ENCODE measurements around the gene NFASC.
A peak's percentile ranks its signal among the peaks of the same experiment; 100 is the strongest.

The NFASC gene

GRCh38 chr1:204891860-204892259, 21.2 kb downstream of the NFASC start:
- DNase-seq = no peak

GRCh38 chr1:204894031-204894430, 23.4 kb downstream of the NFASC start:
- DNase-seq = no peak

GRCh38 chr1:204894606-204895005, 23.9 kb downstream of the NFASC start:
- DNase-seq = no peak

GRCh38 chr1:204896023-204896422, 25.4 kb downstream of the NFASC start:
- DNase-seq = no peak

GRCh38 chr1:204896787-204897469, 26.3 kb downstream of the NFASC start:
- no peak for DNase-seq

- DNase-seq = no peak
These were observed 30.1 kb downstream of the NFASC start for GRCh38 chr1:204900721-204901120.

GRCh38 chr1:204902671-204903070, 32.0 kb downstream of the NFASC start:
- no peak for DNase-seq

- no peak for DNase-seq
These were observed 33.7 kb downstream of the NFASC start for GRCh38 chr1:204904228-204904810.

- DNase-seq = no peak
These were observed 38.4 kb downstream of the NFASC start for GRCh38 chr1:204909109-204909508.

GRCh38 chr1:204915861-204916495, 45.3 kb downstream of the NFASC start:
- DNase-seq = no peak

- DNase-seq = no peak
These were observed 47.1 kb downstream of the NFASC start for GRCh38 chr1:204917802-204918201.

- no peak for DNase-seq
These were observed 49.8 kb downstream of the NFASC start for GRCh38 chr1:204920511-204920910.

- no peak for DNase-seq
These were observed 50.3 kb downstream of the NFASC start for GRCh38 chr1:204920967-204921366.

GRCh38 chr1:204921855-204922516, 51.3 kb downstream of the NFASC start:
- DNase-seq = no peak

- DNase-seq = no peak
These were observed 52.5 kb downstream of the NFASC start for GRCh38 chr1:204923201-204923600.

- no peak for DNase-seq
These were observed 53.0 kb downstream of the NFASC start for GRCh38 chr1:204923626-204924012.

GRCh38 chr1:204924013-204924759, 53.5 kb downstream of the NFASC start:
- no peak for DNase-seq

- DNase-seq = peak; percentile 10
These were observed 55.0 kb downstream of the NFASC start for GRCh38 chr1:204925701-204926100.

GRCh38 chr1:204927673-204928641, 57.3 kb downstream of the NFASC start:
- no peak for DNase-seq

- no peak for DNase-seq
These were observed 58.2 kb downstream of the NFASC start for GRCh38 chr1:204928671-204929486.

Data from hematopoietic multipotent progenitor cell treated with erythropoietin and hydrocortisone succinate and interleukin-3 and kit ligand, for 8 days (in vitro differentiated cells).